ENCODE measurements around the gene MICU1.
"Not testable (repeated sequence)": the region's sequence is repeated elsewhere in the genome, so short reads cannot be mapped to it uniquely, and the experiment has no call there.

The MICU1 gene

GRCh38 chr10:72334196-72334824 is 291.6 kb downstream of the MICU1 start:
- DNase-seq (ENCODE audit: insufficient read length, low spot score), result no peak
- peak; percentile 47 for FAIRE-seq

GRCh38 chr10:72333112-72334015 is 292.5 kb downstream of the MICU1 start:
- DNase-seq (ENCODE audit: insufficient read length, low spot score) (no peak), FAIRE-seq (no peak)

GRCh38 chr10:72332423-72333111 is 293.3 kb downstream of the MICU1 start:
- DNase-seq (ENCODE audit: insufficient read length, low spot score) (no peak), FAIRE-seq (no peak)

- FAIRE-seq, result peak; percentile 71
- peak; percentile 50 for DNase-seq (ENCODE audit: insufficient read length, low spot score)
These were observed 294.1 kb downstream of the MICU1 start for GRCh38 chr10:72331575-72332422.

DNA sequence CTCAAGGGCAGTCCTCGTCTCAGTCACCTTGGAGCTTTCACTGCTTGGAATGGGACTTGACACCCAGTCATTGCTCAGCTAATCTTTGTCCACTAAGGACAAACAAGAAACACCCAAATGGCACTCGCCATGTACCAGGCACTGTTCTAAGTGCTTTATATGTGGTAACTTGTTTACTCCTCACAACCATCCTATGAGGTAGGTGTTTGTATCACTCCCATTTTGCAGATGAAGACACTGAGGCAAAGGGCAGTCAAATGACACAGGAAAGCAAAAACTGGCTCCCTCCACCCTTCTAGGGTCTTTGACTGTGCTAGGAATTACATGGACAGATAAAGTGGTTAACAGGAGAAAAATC is 295.8 kb downstream of the MICU1 start:
- DNase-seq (ENCODE audit: insufficient read length, low spot score) (no peak), FAIRE-seq (no peak)

DNA sequence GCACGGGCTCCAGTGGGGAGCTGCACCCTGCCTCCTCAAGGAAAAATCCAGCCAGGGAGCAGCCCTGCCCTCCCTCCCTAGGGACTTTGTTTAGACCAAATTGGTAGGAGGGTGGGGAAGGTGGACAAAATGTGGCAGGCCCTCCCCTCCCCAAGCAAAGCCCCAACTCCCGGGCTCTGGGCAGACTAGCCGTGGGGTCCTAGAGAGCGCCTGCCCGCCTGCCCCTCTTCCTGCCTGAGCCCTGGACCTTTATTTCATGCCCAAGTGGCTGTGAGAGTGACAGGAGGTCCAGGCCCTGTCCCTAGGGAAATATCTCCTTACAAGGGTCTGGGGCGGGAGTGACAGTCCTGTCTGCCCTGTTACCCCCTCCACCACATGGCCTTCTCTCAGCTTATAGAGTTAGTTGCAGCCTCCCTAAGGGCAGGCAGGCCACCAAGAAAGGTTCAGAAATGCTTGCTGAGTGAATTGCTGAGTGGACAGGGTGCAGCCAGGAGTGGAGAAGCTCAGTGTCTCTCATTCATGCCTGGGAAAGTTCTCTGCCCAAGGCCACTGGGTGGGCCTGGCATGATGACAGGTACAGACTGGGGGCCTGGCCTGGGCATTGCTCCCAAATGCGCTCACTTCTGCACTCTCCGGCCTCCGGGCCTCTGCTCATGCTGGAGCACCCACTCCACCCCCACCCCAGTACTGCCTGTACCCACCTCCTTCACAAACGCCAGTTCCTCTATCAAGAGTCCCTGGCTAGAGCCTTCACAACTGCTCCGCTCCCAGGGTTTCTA is 296.4 kb downstream of the MICU1 start:
- DNase-seq (ENCODE audit: insufficient read length, low spot score) (no peak), FAIRE-seq (no peak)

DNA sequence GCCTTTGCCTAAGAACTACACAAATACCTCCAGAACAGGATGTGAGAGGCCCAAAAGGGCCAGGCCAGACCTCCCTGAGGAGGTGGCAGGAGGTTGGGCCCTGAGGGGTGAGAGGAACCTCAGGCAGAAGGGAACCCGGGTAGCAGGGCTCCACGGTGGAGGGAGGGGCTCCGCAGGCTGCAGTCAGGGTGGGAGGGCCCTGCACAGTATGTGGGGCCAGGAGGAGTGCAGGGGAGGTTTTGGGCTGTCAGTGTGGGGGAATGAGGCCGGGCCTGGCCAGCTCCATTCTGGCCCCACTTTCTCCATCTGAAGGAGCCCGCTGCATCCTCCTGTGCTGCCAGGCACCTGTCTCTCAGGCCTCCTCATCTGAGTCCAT is 297.1 kb downstream of the MICU1 start:
- no peak for DNase-seq (ENCODE audit: insufficient read length, low spot score)
- no peak for FAIRE-seq

- no peak for DNase-seq (ENCODE audit: insufficient read length, low spot score)
- no peak for FAIRE-seq
These were observed 297.6 kb downstream of the MICU1 start for GRCh38 chr10:72328045-72328828.

GRCh38 chr10:72326665-72327603 is 298.9 kb downstream of the MICU1 start:
- not testable (repeated sequence) for DNase-seq (ENCODE audit: insufficient read length, low spot score); FAIRE-seq

- not testable (repeated sequence) for FAIRE-seq; DNase-seq (ENCODE audit: insufficient read length, low spot score)
These were observed 300.4 kb downstream of the MICU1 start for GRCh38 chr10:72325243-72326175.

GRCh38 chr10:72323771-72324191 is 302.1 kb downstream of the MICU1 start:
- DNase-seq (ENCODE audit: insufficient read length, low spot score), result no peak
- FAIRE-seq, result no peak

- no peak for FAIRE-seq
- DNase-seq (ENCODE audit: insufficient read length, low spot score), result no peak
These were observed 302.6 kb downstream of the MICU1 start for GRCh38 chr10:72323108-72323749.

- DNase-seq (ENCODE audit: insufficient read length, low spot score), result no peak
- FAIRE-seq, result no peak
These were observed 303.4 kb downstream of the MICU1 start for GRCh38 chr10:72322280-72323058.

DNA sequence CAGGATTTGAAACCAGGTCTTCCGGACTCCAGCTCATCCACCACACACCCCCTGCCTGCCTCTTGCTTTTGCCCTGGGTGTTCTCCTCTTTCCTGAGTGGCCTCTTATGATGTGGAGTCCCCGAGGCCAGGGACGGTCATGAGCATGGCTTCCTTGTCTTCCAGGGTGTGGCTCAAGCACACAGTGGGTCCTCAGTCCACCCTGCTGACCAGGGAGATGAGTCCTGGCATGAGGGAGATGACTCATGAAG is 303.9 kb downstream of the MICU1 start:
- FAIRE-seq (no peak), DNase-seq (ENCODE audit: insufficient read length, low spot score) (no peak)

DNA sequence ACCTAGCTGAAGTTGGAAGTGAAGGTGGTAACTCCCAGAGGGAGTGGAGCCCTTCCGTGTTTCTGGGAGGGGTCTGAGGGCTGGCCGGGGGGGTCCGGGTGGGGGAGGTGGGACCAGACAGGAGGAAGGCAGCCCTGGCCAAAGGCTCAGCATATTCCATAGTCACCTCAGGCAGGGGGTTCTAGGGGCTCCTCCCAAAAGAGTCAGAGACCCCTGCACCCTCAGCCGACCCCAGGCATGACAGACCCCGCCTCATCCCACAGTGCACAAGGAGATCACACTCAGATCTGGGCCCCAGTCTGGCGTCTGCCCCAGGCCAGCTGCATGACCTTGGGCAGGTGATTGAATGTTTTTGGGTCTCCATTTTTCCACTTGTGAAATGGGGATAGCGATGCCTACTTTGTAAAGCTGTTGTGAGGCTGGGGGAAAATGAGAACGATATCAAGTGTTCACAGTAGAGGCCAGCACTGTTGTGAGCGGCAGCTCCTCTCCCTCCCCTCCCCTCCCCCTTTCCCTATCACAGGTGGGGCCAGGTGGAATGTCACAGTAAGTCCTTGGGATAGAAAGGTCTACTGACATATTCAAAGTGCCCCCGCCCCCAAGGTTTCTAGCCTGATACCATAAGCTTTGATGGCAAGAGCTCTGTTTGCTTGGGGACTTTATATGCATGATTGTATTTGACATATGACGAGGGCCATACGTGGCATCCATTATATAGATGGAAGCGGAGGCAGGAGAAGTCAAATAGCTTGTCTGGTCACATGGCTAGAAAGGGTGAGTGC is 304.4 kb downstream of the MICU1 start:
- FAIRE-seq (no peak), DNase-seq (ENCODE audit: insufficient read length, low spot score) (no peak)

All from GM19239 (cell line).